Loucy (cell line): ENCODE data around the gene MACROD1.

Experiments used
- CTCF ChIP-seq: fragments of 200-600 bp; sonication (generic); conservative IDR thresholded peaks from 2 replicates; pipeline ENCODE4 v1.5.1; 2014; ENCODE audit warnings: mild to moderate bottlenecking, antibody characterized with exemption, low read length
- EZH2phosphoT487 ChIP-seq: fragments of 200-600 bp; IDR thresholded peaks from 2 replicates; pipeline ENCODE4 v1.6.1; 2018; ENCODE audit warnings: antibody characterized with exemption, mild to moderate bottlenecking, moderate library complexity, borderline replicate concordance

GRCh38 chr11:64099436-64099835, 66.5 kb downstream of the MACROD1 start:
- no peak for TF ChIP-seq CTCF
- no peak for TF ChIP-seq EZH2phosphoT487
